ENCODE data around the gene ACR. TPM values are rescaled to one million over a fixed set of nuclear protein-coding genes. Genes with fewer than 3 reads are reported as not detected.

ACR gene
- polyA plus RNA-seq, 1 of the 3 experiments (the other 2 are of a cell fraction): 0.15 TPM

DNA sequence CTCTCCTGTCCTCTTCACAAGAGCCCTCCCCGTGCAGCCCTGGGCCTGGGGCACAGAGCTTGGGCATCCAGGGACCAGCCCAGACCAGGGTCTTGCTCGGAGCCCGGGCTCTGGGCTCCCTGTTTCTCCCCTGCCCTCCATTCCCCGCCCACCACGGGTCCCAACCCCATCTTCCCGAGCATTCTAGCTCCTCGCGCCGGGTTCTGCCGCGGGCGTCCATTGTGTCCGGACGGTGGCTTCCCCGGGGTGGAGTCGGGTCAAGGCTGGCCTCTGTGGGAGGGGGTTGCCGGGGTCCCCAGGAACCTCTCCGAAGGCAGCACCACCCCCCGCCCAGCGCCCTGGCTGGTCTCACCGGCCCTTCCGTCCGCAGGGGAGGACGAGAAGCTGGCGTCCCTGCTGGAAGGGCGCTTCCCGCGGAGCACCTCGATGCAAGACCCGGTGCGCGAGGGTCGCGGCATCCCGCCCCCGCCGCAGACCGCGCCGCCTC is 18.1 kb upstream of the ACR start:
- no peak for DNase-seq
- Histone ChIP-seq H3K4me3 (ENCODE audit: low read depth in 2 of 2, low read length in 1 of 2) (no peak overlapping the region), H3F3A (replicated peaks; ENCODE audit: insufficient read depth) (no peaks in the 10 kb centered on the region), H3K9ac (no peak overlapping the region), H3K27me3 (ENCODE audit: insufficient read depth) (no peaks in the 10 kb centered on the region), H3K9me2 (no peaks in the 10 kb centered on the region), H3K9me3 (no peaks in the 10 kb centered on the region), H3K27ac (ENCODE audit: low read depth in 2 of 2, low read length in 1 of 2) (no peak overlapping the region), H3K36me3 (replicated peaks in 1 of 2; ENCODE audit: control insufficient read depth in 1 of 2, insufficient read depth in 2 of 2, low read length in 1 of 2) (no peaks in the 10 kb centered on the region), H3K4me2 (no peak overlapping the region), H4K20me1 (ENCODE audit: insufficient read depth) (no peaks in the 10 kb centered on the region), H3K4me1 (ENCODE audit: control insufficient read depth in 1 of 2, insufficient read depth in 2 of 2, low read depth in 1 of 2, low read length in 1 of 2) (no peaks in the 10 kb centered on the region), H3K79me2 (ENCODE audit: insufficient read depth) (no peaks in the 10 kb centered on the region), H2AFZ (ENCODE audit: low read depth) (no peak overlapping the region)
- CTCF ChIA-PET: interaction anchor here (0.9 to 1.4 kb wide), 4 partner anchors 11 to 55 kb away, joined by 3 to 4 read pairs (median 3); no protein-coding TSS in a partner anchor
- POLR2A ChIA-PET: interaction anchor here (0.6 kb wide), 1 partner anchor 123 kb away, joined by 3 read pairs; no protein-coding TSS in a partner anchor
- TF ChIP-seq GATA2 (CRISPR knock-in tag; IDR thresholded peaks at IDR 0.05): no peak
- TF ChIP-seq SMC3 (IDR thresholded peaks at IDR 0.05; ENCODE audit: low read depth, low read length): no peak
- TF ChIP-seq FOSL2 (IDR thresholded peaks at IDR 0.05; ENCODE audit: borderline replicate concordance, low read depth): no peak
- 48% methylated on average over 16 of the region's 40 CpGs for WGBS (ENCODE audit: low lambda C conversion rate)

DNA sequence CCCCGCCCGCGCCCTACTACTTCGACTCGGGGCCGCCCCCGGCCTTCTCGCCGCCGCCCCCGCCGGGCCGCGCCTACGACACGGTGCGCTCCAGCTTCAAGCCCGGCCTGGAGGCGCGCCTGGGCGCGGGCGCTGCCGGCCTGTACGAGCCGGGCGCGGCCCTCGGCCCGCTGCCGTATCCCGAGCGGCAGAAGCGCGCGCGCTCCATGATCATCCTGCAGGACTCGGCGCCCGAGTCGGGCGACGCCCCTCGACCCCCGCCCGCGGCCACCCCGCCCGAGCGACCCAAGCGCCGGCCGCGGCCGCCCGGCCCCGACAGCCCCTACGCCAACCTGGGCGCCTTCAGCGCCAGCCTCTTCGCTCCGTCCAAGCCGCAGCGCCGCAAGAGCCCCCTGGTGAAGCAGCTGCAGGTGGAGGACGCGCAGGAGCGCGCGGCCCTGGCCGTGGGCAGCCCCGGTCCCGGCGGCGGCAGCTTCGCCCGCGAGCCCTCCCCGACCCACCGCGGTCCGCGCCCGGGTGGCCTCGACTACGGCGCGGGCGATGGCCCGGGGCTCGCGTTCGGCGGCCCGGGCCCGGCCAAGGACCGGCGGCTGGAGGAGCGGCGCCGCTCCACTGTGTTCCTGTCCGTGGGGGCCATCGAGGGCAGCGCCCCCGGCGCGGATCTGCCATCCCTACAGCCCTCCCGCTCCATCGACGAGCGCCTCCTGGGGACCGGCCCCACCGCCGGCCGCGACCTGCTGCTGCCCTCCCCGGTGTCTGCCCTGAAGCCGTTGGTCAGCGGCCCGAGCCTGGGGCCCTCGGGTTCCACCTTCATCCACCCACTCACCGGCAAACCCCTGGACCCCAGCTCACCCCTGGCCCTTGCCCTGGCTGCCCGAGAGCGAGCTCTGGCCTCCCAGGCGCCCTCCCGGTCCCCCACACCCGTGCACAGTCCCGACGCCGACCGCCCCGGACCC is 17.4 kb upstream of the ACR start:
- no peaks in the 10 kb centered on the region for H3K27me3 ChIP-seq (ENCODE audit: insufficient read depth)
- no peak overlapping the region for H3K9ac ChIP-seq
- no peaks in the 10 kb centered on the region for H3K9me3 ChIP-seq
- no peaks in the 10 kb centered on the region for H3K4me1 ChIP-seq (ENCODE audit: control insufficient read depth in 1 of 2, insufficient read depth in 2 of 2, low read depth in 1 of 2, low read length in 1 of 2)
- no peaks in the 10 kb centered on the region for H3K9me2 ChIP-seq
- H3K4me2 ChIP-seq: no peak overlapping the region
- POLR2A ChIA-PET: interaction anchor here (0.6 kb wide), 1 partner anchor 123 kb away, joined by 3 read pairs; no protein-coding TSS in a partner anchor
- H3K27ac ChIP-seq (ENCODE audit: low read depth in 2 of 2, low read length in 1 of 2): no peak overlapping the region
- H3F3A ChIP-seq (replicated peaks; ENCODE audit: insufficient read depth): no peaks in the 10 kb centered on the region
- peak; percentile 62 for DNase-seq
- H3K79me2 ChIP-seq (ENCODE audit: insufficient read depth): no peaks in the 10 kb centered on the region
- H3K36me3 ChIP-seq (replicated peaks in 1 of 2; ENCODE audit: control insufficient read depth in 1 of 2, insufficient read depth in 2 of 2, low read length in 1 of 2): no peaks in the 10 kb centered on the region
- no peak for TF ChIP-seq CHD2 (IDR thresholded peaks at IDR 0.05; ENCODE audit: low read length, partially characterized antibody)
- no peak for TF ChIP-seq MEF2A (IDR thresholded peaks at IDR 0.05; ENCODE audit: borderline replicate concordance, low read depth)
- TF ChIP-seq SMC3 (IDR thresholded peaks at IDR 0.05; ENCODE audit: low read depth, low read length): no peak
- TF ChIP-seq GABPA (IDR thresholded peaks at IDR 0.05; ENCODE audit: low read depth): no peak
- TF ChIP-seq, protein P1, sequence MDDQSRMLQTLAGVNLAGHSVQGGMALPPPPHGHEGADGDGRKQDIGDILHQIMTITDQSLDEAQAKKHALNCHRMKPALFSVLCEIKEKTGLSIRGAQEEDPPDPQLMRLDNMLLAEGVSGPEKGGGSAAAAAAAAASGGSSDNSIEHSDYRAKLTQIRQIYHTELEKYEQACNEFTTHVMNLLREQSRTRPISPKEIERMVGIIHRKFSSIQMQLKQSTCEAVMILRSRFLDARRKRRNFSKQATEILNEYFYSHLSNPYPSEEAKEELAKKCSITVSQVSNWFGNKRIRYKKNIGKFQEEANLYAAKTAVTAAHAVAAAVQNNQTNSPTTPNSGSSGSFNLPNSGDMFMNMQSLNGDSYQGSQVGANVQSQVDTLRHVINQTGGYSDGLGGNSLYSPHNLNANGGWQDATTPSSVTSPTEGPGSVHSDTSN (IDR thresholded peaks at IDR 0.05): no peak
- TF ChIP-seq, protein P2, sequence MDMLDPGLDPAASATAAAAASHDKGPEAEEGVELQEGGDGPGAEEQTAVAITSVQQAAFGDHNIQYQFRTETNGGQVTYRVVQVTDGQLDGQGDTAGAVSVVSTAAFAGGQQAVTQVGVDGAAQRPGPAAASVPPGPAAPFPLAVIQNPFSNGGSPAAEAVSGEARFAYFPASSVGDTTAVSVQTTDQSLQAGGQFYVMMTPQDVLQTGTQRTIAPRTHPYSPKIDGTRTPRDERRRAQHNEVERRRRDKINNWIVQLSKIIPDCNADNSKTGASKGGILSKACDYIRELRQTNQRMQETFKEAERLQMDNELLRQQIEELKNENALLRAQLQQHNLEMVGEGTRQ (IDR thresholded peaks at IDR 0.05; ENCODE audit: borderline replicate concordance, low read depth, low read length): no peak
- no peak for TF ChIP-seq NFIC (IDR thresholded peaks at IDR 0.05; ENCODE audit: borderline replicate concordance)
- TF ChIP-seq POLR2AphosphoS5 (IDR thresholded peaks at IDR 0.05; ENCODE audit: low read depth, low read length): no peak
- no peak for TF ChIP-seq FOSL2 (IDR thresholded peaks at IDR 0.05; ENCODE audit: borderline replicate concordance, low read depth)
- TF ChIP-seq CTCF (IDR thresholded peaks at IDR 0.05): no peak
- TF ChIP-seq RFX5 (IDR thresholded peaks at IDR 0.05; ENCODE audit: low read length): no peak
- no peak for TF ChIP-seq YY1 (IDR thresholded peaks at IDR 0.05; ENCODE audit: low read depth)
- TF ChIP-seq MAX (IDR thresholded peaks at IDR 0.05; ENCODE audit: low read depth): no peak
- TF ChIP-seq RXRA (IDR thresholded peaks at IDR 0.05; ENCODE audit: borderline replicate concordance, low read depth): no peak
- TF ChIP-seq EZH2phosphoT487 (IDR thresholded peaks at IDR 0.05; ENCODE audit: borderline replicate concordance, low read depth): no peak
- no peak for TF ChIP-seq FOXJ3 (CRISPR knock-in tag; IDR thresholded peaks at IDR 0.05)
- TF ChIP-seq JUND (IDR thresholded peaks at IDR 0.05): no peak
- no peak for TF ChIP-seq RCOR1 (IDR thresholded peaks at IDR 0.05; ENCODE audit: low read length)
- TF ChIP-seq, protein P3, sequence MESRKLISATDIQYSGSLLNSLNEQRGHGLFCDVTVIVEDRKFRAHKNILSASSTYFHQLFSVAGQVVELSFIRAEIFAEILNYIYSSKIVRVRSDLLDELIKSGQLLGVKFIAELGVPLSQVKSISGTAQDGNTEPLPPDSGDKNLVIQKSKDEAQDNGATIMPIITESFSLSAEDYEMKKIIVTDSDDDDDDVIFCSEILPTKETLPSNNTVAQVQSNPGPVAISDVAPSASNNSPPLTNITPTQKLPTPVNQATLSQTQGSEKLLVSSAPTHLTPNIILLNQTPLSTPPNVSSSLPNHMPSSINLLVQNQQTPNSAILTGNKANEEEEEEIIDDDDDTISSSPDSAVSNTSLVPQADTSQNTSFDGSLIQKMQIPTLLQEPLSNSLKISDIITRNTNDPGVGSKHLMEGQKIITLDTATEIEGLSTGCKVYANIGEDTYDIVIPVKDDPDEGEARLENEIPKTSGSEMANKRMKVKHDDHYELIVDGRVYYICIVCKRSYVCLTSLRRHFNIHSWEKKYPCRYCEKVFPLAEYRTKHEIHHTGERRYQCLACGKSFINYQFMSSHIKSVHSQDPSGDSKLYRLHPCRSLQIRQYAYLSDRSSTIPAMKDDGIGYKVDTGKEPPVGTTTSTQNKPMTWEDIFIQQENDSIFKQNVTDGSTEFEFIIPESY (IDR thresholded peaks at IDR 0.05; ENCODE audit: borderline replicate concordance, low read depth): no peak
- H2AFZ ChIP-seq (ENCODE audit: low read depth): no peak overlapping the region
- WGBS (ENCODE audit: low lambda C conversion rate): 72% methylated on average over 57 of the region's 132 CpGs
- no peak overlapping the region for H3K4me3 ChIP-seq (ENCODE audit: low read depth in 2 of 2, low read length in 1 of 2)
- CTCF ChIA-PET: interaction anchor here (0.9 to 2.1 kb wide), 6 partner anchors 11 to 54 kb away, joined by 3 to 8 read pairs (median 4); no protein-coding TSS in a partner anchor
- H4K20me1 ChIP-seq (ENCODE audit: insufficient read depth): no peaks in the 10 kb centered on the region
